Activated T-cell treated with anti-CD3 and anti-CD28 coated beads for 48 hours (primary cell): ENCODE data around the gene APRT.

Experiments
- DNase-seq: peaks from one replicate; pipeline ENCODE4 v3.0.0-alpha.2; 2020; ENCODE audit warnings: low read depth

Gene APRT

GRCh38 chr16:88771294-88771772 is 40.4 kb downstream of the APRT start:
- DNase-seq: no peak

- DNase-seq: no peak
Measured at GRCh38 chr16:88770461-88771293, 41.1 kb downstream of the APRT start.

GRCh38 chr16:88769617-88770460 is 41.9 kb downstream of the APRT start:
- no peak for DNase-seq

GRCh38 chr16:88768071-88768783 is 43.5 kb downstream of the APRT start:
- DNase-seq: no peak

GRCh38 chr16:88767546-88768070 is 44.1 kb downstream of the APRT start:
- no peak for DNase-seq

GRCh38 chr16:88766975-88767374 is 44.8 kb downstream of the APRT start:
- no peak for DNase-seq

GRCh38 chr16:88764913-88765349 is 46.8 kb downstream of the APRT start:
- DNase-seq: no peak

GRCh38 chr16:88764080-88764479 is 47.6 kb downstream of the APRT start:
- no peak for DNase-seq

- no peak for DNase-seq
Measured at GRCh38 chr16:88763502-88764053, 48.1 kb downstream of the APRT start.

- DNase-seq: no peak
Measured at GRCh38 chr16:88762941-88763340, 48.8 kb downstream of the APRT start.

- no peak for DNase-seq
Measured at GRCh38 chr16:88762258-88762870, 49.4 kb downstream of the APRT start.

GRCh38 chr16:88761830-88762229 is 49.9 kb downstream of the APRT start:
- DNase-seq: no peak

- DNase-seq: no peak
Measured at GRCh38 chr16:88761143-88761534, 50.6 kb downstream of the APRT start.

- no peak for DNase-seq
Measured at GRCh38 chr16:88760424-88761142, 51.1 kb downstream of the APRT start.

- DNase-seq: no peak
Measured at GRCh38 chr16:88759976-88760350, 51.8 kb downstream of the APRT start.
